Panc1 (cell line): ENCODE results near the gene FRMD4A. TPM values are rescaled to one million over a fixed set of nuclear protein-coding genes. Genes with fewer than 3 reads are reported as not detected.

ENCODE experiments used
- ATAC-seq: fragments of 200-7000 bp; cut with Tn5 transposase; 2 replicates; pipeline ENCODE4 v1.9.1; 2020; ENCODE audit warnings: mild to moderate bottlenecking, moderate library complexity
- BruUV-seq: library from RNA; stranded (reverse); fragments of 400-500 nt; replicated peaks from 2 replicates; lab custom pipeline; 2021; lab: Mats Ljungman, UMichigan
- CTCF ChIA-PET: fragments of 300-600 bp; sonication (Branson Sonifier 250); formaldehyde crosslinking; loops from one replicate; lab custom pipeline; 2022; ENCODE audit warnings: antibody characterized with exemption; lab: Charles Lee
- POLR2A ChIA-PET: fragments of 300-600 bp; sonication (Branson Sonifier 250); formaldehyde crosslinking; loops from one replicate; lab custom pipeline; 2022; ENCODE audit warnings: antibody characterized with exemption; lab: Charles Lee
- DNase-seq: peaks from one replicate; pipeline ENCODE4 v3.0.0-alpha.2; 2010; ENCODE audit warnings: low read depth, low spot score
- H3K27ac ChIP-seq: 2 replicates; pipeline ENCODE4 v1.5.1; 2011; ENCODE audit warnings: mild to moderate bottlenecking, low read length, inconsistent platforms
- H3K27me3 ChIP-seq: fragments of 200-500 bp; sonication (Bioruptor generic); 2 replicates; pipeline ENCODE4 v1.6.0; 2014; ENCODE audit warnings: low read length, inconsistent platforms; ENCODE audit not compliant: control insufficient read depth, insufficient read depth
- H3K36me3 ChIP-seq: fragments of 200-500 bp; sonication (Bioruptor generic); 2 replicates; pipeline ENCODE4 v1.5.1; 2014; ENCODE audit warnings: inconsistent platforms, mild to moderate bottlenecking, low read length, moderate library complexity; ENCODE audit not compliant: control insufficient read depth, insufficient read depth
- H3K4me1 ChIP-seq: 2 replicates; pipeline ENCODE4 v1.5.1; 2011; ENCODE audit warnings: inconsistent platforms, mild to moderate bottlenecking, low read length, moderate library complexity; ENCODE audit not compliant: control insufficient read depth, insufficient read depth
- H3K4me3 ChIP-seq, 2 experiments: 2 replicates each; pipeline ENCODE4 v1.5.1; 2011 to 2012; ENCODE audit warnings: low read depth in 2 of 2, low read length in 2 of 2, mild to moderate bottlenecking in 2 of 2, inconsistent platforms in 1 of 2, moderate library complexity in 1 of 2
- H3K9me3 ChIP-seq: fragments of 200-500 bp; sonication (Bioruptor generic); 2 replicates; pipeline ENCODE4 v1.5.1; 2014; ENCODE audit warnings: low read depth, mild to moderate bottlenecking, inconsistent platforms, low read length, moderate library complexity; ENCODE audit not compliant: control insufficient read depth, insufficient read depth
- CTCF ChIP-seq: fragments of 450-650 bp; IDR thresholded peaks from 2 replicates; pipeline ENCODE4 v1.5.1; 2017; ENCODE audit warnings: mild to moderate bottlenecking
- POLR2AphosphoS5 ChIP-seq: IDR thresholded peaks from 2 replicates; pipeline ENCODE4 v1.6.1; 2012; ENCODE audit warnings: mild to moderate bottlenecking, low read depth, low read length, moderate library complexity
- SIN3A ChIP-seq: IDR thresholded peaks from 2 replicates; pipeline ENCODE4 v1.6.1; 2012; ENCODE audit warnings: low read depth, mild to moderate bottlenecking, low read length, moderate library complexity, borderline replicate concordance; ENCODE audit not compliant: insufficient read depth
- TCF7L2 ChIP-seq: IDR thresholded peaks from 2 replicates; pipeline ENCODE4 v1.6.1; 2011; ENCODE audit warnings: mild to moderate bottlenecking, low read depth, low read length, inconsistent platforms
- in situ Hi-C: cut with HindIII; loops from 2 replicates; pipeline ENCODE4 v1.10.0; 2016; ENCODE audit warnings: low sequenced_read_pairs, low pct_unique_long_range_greater_than_20kb
- intact Hi-C: fragments of 100-400 bp; cut with micrococcal nuclease; formaldehyde crosslinking; loops from one replicate; pipeline ENCODE4 v1.10.0; 2022; ENCODE audit not compliant: unreplicated experiment
- total RNA-seq: library from RNA; stranded (reverse); gene quantifications from one replicate; pipeline ENCODE4 v1.2.1, GENCODE V29; 2021; ENCODE audit not compliant: unreplicated experiment
- TF ChIP-seq, protein P1 (sequence below), 2 experiments: IDR thresholded peaks; 2 replicates each; pipeline ENCODE4 v1.6.1; 2011 to 2012; ENCODE audit warnings: low read depth in 2 of 2, control low read depth in 1 of 2, low read length in 1 of 2, mild to moderate bottlenecking in 1 of 2, moderate library complexity in 1 of 2; ENCODE audit not compliant: insufficient read depth in 1 of 2

The FRMD4A gene
- total RNA-seq, 1 experiment from 2014 or later = 7.1 TPM

DNA sequence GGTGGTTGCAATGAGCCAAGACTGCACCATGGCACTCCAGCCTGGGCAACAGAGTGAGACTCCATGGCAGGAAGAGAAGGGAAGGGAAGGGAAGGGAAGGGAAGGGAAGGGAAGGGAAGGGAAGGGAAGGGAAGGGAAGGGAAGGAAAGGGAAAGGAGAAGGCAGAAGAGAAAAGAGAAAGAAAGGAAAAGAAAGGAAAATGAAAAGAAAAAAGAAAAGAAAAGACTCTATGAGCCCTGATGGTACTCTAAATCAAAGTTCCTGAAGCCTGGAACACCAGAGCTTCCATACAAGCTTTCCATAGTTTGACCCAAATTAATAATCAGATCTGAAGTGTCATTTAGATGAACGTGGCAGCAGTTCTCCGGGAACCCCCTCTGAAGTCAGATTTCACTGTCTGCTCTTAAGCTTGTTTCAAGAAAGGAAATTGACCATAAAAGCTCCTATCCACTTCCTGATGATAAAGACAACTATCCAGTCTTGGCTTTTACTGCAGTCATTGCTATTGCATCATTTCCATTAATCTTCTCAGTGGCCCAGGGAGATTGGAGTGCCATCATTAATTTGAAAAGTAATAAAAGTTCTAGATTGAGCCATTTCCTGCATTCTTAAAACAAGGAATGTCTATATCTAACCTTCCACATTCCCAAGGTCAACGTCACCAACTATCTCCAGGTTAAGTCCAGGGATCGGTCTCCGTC is 44.2 kb upstream of the FRMD4A start:
- CTCF ChIA-PET = no interaction called here
- no peak overlapping the region for H3K27ac ChIP-seq
- DNase-seq (no peak), ATAC-seq (no peak)
- no peaks in the 10 kb centered on the region for H3K4me1 ChIP-seq
- intact Hi-C loops (no loop called here), in situ Hi-C loops (no loop called here)
- POLR2A ChIA-PET = no interaction called here
- no peaks in the 10 kb centered on the region for H3K27me3 ChIP-seq
- H3K4me3 ChIP-seq = no peak overlapping the region
- H3K9me3 ChIP-seq = no peaks in the 10 kb centered on the region
- TF ChIP-seq SIN3A (no peak), CTCF (no peak), TCF7L2 (no peak)
- TF ChIP-seq, protein P1, sequence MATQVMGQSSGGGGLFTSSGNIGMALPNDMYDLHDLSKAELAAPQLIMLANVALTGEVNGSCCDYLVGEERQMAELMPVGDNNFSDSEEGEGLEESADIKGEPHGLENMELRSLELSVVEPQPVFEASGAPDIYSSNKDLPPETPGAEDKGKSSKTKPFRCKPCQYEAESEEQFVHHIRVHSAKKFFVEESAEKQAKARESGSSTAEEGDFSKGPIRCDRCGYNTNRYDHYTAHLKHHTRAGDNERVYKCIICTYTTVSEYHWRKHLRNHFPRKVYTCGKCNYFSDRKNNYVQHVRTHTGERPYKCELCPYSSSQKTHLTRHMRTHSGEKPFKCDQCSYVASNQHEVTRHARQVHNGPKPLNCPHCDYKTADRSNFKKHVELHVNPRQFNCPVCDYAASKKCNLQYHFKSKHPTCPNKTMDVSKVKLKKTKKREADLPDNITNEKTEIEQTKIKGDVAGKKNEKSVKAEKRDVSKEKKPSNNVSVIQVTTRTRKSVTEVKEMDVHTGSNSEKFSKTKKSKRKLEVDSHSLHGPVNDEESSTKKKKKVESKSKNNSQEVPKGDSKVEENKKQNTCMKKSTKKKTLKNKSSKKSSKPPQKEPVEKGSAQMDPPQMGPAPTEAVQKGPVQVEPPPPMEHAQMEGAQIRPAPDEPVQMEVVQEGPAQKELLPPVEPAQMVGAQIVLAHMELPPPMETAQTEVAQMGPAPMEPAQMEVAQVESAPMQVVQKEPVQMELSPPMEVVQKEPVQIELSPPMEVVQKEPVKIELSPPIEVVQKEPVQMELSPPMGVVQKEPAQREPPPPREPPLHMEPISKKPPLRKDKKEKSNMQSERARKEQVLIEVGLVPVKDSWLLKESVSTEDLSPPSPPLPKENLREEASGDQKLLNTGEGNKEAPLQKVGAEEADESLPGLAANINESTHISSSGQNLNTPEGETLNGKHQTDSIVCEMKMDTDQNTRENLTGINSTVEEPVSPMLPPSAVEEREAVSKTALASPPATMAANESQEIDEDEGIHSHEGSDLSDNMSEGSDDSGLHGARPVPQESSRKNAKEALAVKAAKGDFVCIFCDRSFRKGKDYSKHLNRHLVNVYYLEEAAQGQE (IDR thresholded peaks at IDR 0.05; ENCODE audit: insufficient read depth in 1 of 2, low read depth in 2 of 2, low read length in 1 of 2) = no peak
- H3K36me3 ChIP-seq = no peaks in the 10 kb centered on the region
- BruUV-seq = no TSS peak

DNA sequence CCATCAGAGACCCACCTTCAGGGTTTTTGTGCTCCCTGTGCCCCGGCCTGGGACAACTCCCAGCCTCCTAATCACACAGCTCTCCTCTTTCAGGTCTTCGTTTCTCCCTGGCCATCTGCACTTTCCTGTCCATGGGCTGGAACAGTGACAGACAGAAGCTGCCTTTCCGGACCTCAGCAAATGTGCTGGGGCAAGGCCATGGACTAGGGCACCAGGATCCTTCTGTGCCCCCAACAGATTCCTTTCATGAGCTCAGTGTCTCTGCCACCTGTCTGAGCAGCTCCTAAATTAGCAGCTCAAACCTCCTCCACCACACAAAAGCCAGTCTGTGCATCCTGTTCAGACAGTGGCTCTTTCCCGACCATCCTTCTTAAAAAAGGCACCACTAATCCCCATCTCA is 41.9 kb upstream of the FRMD4A start:
- no peak for DNase-seq
- H3K9me3 ChIP-seq = no peaks in the 10 kb centered on the region
- in situ Hi-C loops (no loop called here), intact Hi-C loops (no loop called here)
- H3K4me1 ChIP-seq = no peaks in the 10 kb centered on the region
- H3K27me3 ChIP-seq = no peaks in the 10 kb centered on the region
- TF ChIP-seq CTCF (no peak), POLR2AphosphoS5 (no peak), SIN3A (no peak), TCF7L2 (no peak)
- H3K27ac ChIP-seq = no peak overlapping the region
- BruUV-seq = no TSS peak
- H3K36me3 ChIP-seq = no peaks in the 10 kb centered on the region
- H3K4me3 ChIP-seq = no peak overlapping the region
- ChIA-PET POLR2A (no interaction called here), CTCF (no interaction called here)
- no peak for ATAC-seq
